Measurements from ENCODE around the gene CHRND.

DNA sequence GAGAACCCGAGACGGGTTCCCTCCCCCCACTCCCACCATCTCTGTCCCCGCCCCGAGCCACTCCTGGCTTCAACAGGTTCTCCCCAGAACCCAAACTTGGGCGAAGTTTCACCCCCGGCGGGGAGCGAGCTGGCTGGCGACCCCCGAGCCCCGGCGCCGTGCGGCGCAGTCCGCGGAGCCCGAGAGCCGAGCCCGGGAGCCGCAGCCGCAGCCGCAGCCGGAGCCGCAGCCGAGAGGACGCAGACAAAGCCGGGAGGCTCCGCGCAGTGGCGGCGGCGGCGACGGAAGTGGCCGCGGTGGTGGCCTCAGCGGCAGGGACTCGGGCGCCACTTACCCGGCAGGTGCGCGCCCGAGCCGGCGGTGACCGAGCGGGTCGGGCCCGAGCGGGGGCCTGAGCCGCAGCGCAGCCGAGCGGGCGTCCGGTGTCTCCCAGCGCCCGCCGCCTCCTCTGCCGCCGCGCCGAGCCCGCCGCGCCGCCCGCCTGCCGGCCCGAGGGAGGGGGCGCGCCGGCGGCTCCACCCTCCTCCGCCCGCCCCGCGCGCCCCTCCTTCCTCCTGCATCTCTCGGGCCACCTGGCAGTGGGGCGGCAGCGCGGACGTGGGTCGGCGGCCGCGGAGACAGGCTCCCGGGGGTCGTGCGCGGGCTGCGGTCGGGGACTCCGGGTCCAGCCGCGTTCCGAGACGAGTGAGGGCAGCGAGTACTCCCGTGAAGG is 38.4 kb upstream of the CHRND start, which contains the start of gene ECEL1:
- TF ChIP-seq, protein P1, sequence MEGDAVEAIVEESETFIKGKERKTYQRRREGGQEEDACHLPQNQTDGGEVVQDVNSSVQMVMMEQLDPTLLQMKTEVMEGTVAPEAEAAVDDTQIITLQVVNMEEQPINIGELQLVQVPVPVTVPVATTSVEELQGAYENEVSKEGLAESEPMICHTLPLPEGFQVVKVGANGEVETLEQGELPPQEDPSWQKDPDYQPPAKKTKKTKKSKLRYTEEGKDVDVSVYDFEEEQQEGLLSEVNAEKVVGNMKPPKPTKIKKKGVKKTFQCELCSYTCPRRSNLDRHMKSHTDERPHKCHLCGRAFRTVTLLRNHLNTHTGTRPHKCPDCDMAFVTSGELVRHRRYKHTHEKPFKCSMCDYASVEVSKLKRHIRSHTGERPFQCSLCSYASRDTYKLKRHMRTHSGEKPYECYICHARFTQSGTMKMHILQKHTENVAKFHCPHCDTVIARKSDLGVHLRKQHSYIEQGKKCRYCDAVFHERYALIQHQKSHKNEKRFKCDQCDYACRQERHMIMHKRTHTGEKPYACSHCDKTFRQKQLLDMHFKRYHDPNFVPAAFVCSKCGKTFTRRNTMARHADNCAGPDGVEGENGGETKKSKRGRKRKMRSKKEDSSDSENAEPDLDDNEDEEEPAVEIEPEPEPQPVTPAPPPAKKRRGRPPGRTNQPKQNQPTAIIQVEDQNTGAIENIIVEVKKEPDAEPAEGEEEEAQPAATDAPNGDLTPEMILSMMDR (IDR thresholded peaks at IDR 0.05): no peak
- TF ChIP-seq POLR2A (IDR thresholded peaks at IDR 0.05): no peak
